ENCODE data around the gene LIMA1.

DNA sequence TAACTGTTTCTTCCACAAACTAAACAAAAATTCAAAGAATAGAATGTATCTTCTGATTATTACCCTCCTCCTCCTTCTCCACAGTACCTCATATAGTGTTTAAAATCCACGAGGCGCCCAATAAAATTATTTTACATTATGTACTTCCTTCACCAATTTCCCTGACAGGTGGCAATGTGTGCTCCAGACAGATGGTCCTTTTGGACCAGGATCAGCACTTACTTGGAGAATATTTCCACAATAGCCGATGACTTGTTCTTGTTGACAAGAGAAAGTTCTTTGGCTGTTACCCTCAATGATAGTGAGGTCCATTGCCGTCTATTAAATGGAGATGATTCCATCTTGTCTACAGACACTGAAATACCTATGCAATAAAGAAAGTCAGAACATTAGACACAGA lies 34.9 kb downstream of the LIMA1 start:
- TF ChIP-seq ISL1 (CRISPR knock-in tag; IDR thresholded peaks at IDR 0.05) (no peak), ZFP3 (CRISPR knock-in tag; IDR thresholded peaks at IDR 0.05) (no peak), RARB (CRISPR knock-in tag; IDR thresholded peaks at IDR 0.05) (no peak), ESRRG (CRISPR knock-in tag; IDR thresholded peaks at IDR 0.05) (no peak), ZNF8 (CRISPR knock-in tag; IDR thresholded peaks at IDR 0.05) (no peak)
- TF ChIP-seq, protein P1, sequence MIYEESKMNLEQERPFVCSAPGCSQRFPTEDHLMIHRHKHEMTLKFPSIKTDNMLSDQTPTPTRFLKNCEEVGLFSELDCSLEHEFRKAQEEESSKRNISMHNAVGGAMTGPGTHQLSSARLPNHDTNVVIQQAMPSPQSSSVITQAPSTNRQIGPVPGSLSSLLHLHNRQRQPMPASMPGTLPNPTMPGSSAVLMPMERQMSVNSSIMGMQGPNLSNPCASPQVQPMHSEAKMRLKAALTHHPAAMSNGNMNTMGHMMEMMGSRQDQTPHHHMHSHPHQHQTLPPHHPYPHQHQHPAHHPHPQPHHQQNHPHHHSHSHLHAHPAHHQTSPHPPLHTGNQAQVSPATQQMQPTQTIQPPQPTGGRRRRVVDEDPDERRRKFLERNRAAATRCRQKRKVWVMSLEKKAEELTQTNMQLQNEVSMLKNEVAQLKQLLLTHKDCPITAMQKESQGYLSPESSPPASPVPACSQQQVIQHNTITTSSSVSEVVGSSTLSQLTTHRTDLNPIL (CRISPR knock-in tag; IDR thresholded peaks at IDR 0.05; ENCODE audit: low read depth) = no peak
- TF ChIP-seq, protein P2, sequence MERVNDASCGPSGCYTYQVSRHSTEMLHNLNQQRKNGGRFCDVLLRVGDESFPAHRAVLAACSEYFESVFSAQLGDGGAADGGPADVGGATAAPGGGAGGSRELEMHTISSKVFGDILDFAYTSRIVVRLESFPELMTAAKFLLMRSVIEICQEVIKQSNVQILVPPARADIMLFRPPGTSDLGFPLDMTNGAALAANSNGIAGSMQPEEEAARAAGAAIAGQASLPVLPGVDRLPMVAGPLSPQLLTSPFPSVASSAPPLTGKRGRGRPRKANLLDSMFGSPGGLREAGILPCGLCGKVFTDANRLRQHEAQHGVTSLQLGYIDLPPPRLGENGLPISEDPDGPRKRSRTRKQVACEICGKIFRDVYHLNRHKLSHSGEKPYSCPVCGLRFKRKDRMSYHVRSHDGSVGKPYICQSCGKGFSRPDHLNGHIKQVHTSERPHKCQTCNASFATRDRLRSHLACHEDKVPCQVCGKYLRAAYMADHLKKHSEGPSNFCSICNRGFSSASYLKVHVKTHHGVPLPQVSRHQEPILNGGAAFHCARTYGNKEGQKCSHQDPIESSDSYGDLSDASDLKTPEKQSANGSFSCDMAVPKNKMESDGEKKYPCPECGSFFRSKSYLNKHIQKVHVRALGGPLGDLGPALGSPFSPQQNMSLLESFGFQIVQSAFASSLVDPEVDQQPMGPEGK (CRISPR knock-in tag; IDR thresholded peaks at IDR 0.05; ENCODE audit: borderline replicate concordance) = no peak
